Colonic mucosa (tissue), 4 donors: Measurements from ENCODE around the gene PLCB1. TPM values are rescaled to one million over a fixed set of nuclear protein-coding genes. Genes with fewer than 3 reads are reported as not detected.
"Not testable (repeated sequence)": the region's sequence is repeated elsewhere in the genome, so short reads cannot be mapped to it uniquely, and the experiment has no call there.

Experiments used
- DNase-seq: peaks from one replicate; pipeline ENCODE4 v3.0.0-alpha.2; 2020
- H3K27ac ChIP-seq: fragments of 200-600 bp; one replicate; pipeline ENCODE4 v1.8.0; 2021
- H3K27me3 ChIP-seq: fragments of 200-600 bp; one replicate; pipeline ENCODE4 v1.8.0; 2021
- H3K36me3 ChIP-seq: fragments of 200-600 bp; one replicate; pipeline ENCODE4 v1.8.0; 2021
- H3K4me1 ChIP-seq: fragments of 200-600 bp; one replicate; pipeline ENCODE4 v1.8.0; 2021; ENCODE audit warnings: mild to moderate bottlenecking
- H3K4me3 ChIP-seq: fragments of 200-600 bp; one replicate; pipeline ENCODE4 v1.8.0; 2021
- H3K9ac ChIP-seq, 2 donors: one replicate each; pipeline ENCODE4 v1.7.0; 2013; ENCODE audit warnings: control low read depth in 2 of 2, low read depth in 2 of 2, low read length in 2 of 2
- H3K9me3 ChIP-seq: fragments of 200-600 bp; one replicate; pipeline ENCODE4 v1.8.0; 2021
- intact Hi-C: fragments of 100-400 bp; cut with DNase I; formaldehyde crosslinking; loops from one replicate; pipeline ENCODE4 v1.14.1; 2022
- total RNA-seq, 2 donors: library from RNA; stranded (reverse); fragmentation: NEBNext Ultra II Directional in 1 of 2; extraction: Animal tissue kit (Norgen Biotek cat#: 25700) in 1 of 2; gene quantifications; one replicate each; pipeline ENCODE4 v1.2.1, GENCODE V29; 2021
- TF ChIP-seq, protein P1 (sequence below): fragments of 200-600 bp; IDR thresholded peaks from one replicate; pipeline ENCODE4 v1.8.0; 2022; ENCODE audit warnings: antibody characterized with exemption, mild to moderate bottlenecking
- donor health status: healthy.
- donor health status: DM: no; HTN: no; CAD: no.
- donor health status: DM: no; HTN: no; CAD: no.

Gene PLCB1
- total RNA-seq, 2 donors from 2014 or later = 8.3 to 9.6 TPM

GRCh38 chr20:8809107-8809953 is 677.3 kb downstream of the PLCB1 start:
- no peaks in the 10 kb centered on the region for H3K36me3 ChIP-seq
- no peaks in the 10 kb centered on the region for H3K4me1 ChIP-seq
- no peak overlapping the region for H3K4me3 ChIP-seq
- H3K9me3 ChIP-seq = no peaks in the 10 kb centered on the region
- H3K9ac ChIP-seq = no peak overlapping the region
- DNase-seq = no peak
- TF ChIP-seq, protein P1, sequence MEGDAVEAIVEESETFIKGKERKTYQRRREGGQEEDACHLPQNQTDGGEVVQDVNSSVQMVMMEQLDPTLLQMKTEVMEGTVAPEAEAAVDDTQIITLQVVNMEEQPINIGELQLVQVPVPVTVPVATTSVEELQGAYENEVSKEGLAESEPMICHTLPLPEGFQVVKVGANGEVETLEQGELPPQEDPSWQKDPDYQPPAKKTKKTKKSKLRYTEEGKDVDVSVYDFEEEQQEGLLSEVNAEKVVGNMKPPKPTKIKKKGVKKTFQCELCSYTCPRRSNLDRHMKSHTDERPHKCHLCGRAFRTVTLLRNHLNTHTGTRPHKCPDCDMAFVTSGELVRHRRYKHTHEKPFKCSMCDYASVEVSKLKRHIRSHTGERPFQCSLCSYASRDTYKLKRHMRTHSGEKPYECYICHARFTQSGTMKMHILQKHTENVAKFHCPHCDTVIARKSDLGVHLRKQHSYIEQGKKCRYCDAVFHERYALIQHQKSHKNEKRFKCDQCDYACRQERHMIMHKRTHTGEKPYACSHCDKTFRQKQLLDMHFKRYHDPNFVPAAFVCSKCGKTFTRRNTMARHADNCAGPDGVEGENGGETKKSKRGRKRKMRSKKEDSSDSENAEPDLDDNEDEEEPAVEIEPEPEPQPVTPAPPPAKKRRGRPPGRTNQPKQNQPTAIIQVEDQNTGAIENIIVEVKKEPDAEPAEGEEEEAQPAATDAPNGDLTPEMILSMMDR = no peak
- no peaks in the 10 kb centered on the region for H3K27me3 ChIP-seq
- H3K27ac ChIP-seq = no peak overlapping the region
- intact Hi-C loops = no loop called here

DNA sequence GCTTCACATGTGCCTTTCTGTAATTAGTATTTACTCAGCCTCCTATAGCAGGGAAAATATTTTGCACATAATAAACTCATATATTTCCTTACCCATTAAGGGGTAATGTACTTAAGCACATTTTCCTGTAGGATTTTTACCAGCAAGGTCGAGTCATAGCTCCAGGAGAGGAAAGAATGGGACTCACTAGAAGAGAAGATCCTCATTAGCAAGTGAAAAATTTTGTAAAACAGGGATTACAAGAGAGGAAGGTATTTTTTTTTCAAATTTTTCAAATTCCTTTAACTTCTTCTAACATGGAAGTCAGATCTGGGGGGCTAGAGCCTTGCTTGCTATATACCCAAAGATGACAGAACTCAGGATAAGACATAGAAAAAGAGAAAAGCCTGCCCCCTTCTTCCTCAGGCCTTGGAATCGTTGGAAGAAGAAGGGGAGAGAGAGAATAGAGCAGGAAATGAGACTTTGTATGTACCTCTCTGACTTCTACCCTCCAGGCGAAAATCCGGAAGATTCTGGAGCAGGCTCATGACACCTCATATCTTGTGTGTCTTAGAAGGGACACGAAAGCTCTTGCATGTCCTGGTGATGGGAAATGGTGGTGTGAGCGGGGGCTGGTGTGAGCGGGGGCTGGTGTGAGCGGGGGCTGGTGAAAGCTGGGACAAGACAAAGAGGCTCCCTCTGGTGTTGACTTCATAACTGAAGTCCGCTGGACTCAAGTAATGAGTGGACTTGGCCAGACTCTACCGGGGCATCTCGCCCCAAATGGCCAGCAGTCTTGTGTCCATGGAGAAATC is 679.9 kb downstream of the PLCB1 start:
- TF ChIP-seq, protein P1 = no peak
- no peak overlapping the region for H3K9ac ChIP-seq
- DNase-seq = no peak
- no peaks in the 10 kb centered on the region for H3K4me1 ChIP-seq
- H3K27ac ChIP-seq = no peak overlapping the region
- H3K9me3 ChIP-seq = no peaks in the 10 kb centered on the region
- H3K4me3 ChIP-seq = no peak overlapping the region
- intact Hi-C loops = no loop called here
- H3K27me3 ChIP-seq = no peaks in the 10 kb centered on the region
- H3K36me3 ChIP-seq = no peaks in the 10 kb centered on the region

DNA sequence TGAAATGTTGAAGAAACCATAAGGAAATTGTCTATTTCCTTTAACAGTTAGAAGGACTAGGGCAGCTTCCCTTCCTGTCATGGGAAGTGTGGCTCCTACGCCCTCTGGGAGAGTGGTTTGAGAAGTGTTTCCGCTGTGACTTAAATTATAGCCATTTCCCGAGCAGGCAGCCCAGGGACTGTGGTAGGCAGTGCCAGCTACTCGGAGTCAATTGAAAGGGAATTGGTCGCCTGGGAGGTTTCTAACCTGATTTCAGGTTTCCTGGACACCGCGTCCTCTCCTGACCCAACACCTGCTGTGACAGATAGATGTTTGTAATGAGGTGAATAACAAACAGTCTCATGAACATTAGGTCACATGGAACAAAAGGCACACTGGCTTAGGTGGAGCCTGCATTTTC is 680.8 kb downstream of the PLCB1 start:
- DNase-seq = no peak
- intact Hi-C loops = no loop called here
- Histone ChIP-seq H3K4me1 (no peaks in the 10 kb centered on the region), H3K4me3 (no peak overlapping the region), H3K9ac (no peak overlapping the region), H3K27me3 (no peaks in the 10 kb centered on the region), H3K9me3 (no peaks in the 10 kb centered on the region), H3K27ac (no peak overlapping the region), H3K36me3 (no peaks in the 10 kb centered on the region)
- TF ChIP-seq, protein P1 = no peak

DNA sequence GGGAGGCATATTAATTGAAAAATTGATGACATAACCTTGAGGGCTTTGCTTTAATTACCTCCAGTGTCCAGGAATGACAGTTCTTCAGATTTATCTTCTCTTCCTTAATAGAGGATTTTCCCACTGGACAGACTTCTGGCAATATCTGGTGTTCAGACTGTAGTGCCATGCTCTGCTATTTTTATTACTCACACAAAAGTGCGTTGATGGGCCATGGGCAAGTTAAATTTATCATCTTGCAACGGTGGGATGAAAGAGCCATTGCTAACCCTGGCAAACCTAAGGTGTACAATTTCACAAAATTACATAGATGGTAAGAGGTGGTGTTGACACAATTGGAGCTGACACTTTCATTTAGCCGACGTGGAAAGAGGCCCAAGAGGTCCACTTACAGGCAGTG is 683.1 kb downstream of the PLCB1 start:
- intact Hi-C loops = no loop called here
- H3K27me3 ChIP-seq = no peaks in the 10 kb centered on the region

GRCh38 chr20:8829256-8829655 is 697.2 kb downstream of the PLCB1 start:
- TF ChIP-seq, protein P1 = no peak
- Histone ChIP-seq H3K4me1 (no peaks in the 10 kb centered on the region), H3K4me3 (no peak overlapping the region), H3K9me3 (no peaks in the 10 kb centered on the region), H3K9ac (no peak overlapping the region), H3K27ac (no peak overlapping the region), H3K27me3 (no peaks in the 10 kb centered on the region), H3K36me3 (no peaks in the 10 kb centered on the region)
- intact Hi-C loops = no loop called here
- DNase-seq = no peak

More for the DNA sequence above, 683.1 kb downstream of the PLCB1 start:
- Histone ChIP-seq H3K9ac (no peak overlapping the region), H3K27ac (no peak overlapping the region), H3K4me3 (no peak overlapping the region), H3K9me3 (no peaks in the 10 kb centered on the region), H3K4me1 (no peaks in the 10 kb centered on the region), H3K36me3 (no peaks in the 10 kb centered on the region)
- TF ChIP-seq, protein P1 = no peak
- no peak for DNase-seq

- intact Hi-C loops = not testable (repeated sequence)
These were observed 702.2 kb downstream of the PLCB1 start for GRCh38 chr20:8834294-8834693.

More at GRCh38 chr20:8834294-8834693, 702.2 kb downstream of the PLCB1 start:
- not testable (repeated sequence) for H3K36me3 ChIP-seq, H3K9me3 ChIP-seq, H3K27ac ChIP-seq, H3K4me3 ChIP-seq, DNase-seq, H3K27me3 ChIP-seq, H3K4me1 ChIP-seq, H3K9ac ChIP-seq
